Measurements from ENCODE around the gene MEIKIN.
"Not testable (repeated sequence)": the region's sequence is repeated elsewhere in the genome, so short reads cannot be mapped to it uniquely, and the experiment has no call there.

The MEIKIN gene

GRCh38 chr5:131926168-131926567, 19.3 kb downstream of the MEIKIN start:
- H3K4me3 ChIP-seq (ENCODE audit: low read depth, low read length) = no peak overlapping the region
- DNase-seq (ENCODE audit: low read depth) = no peak
- no peak for TF ChIP-seq CTCF (IDR thresholded peaks at IDR 0.05; ENCODE audit: control insufficient read depth, extremely low read depth, insufficient read depth)

- no peak for TF ChIP-seq CTCF (IDR thresholded peaks at IDR 0.05; ENCODE audit: control insufficient read depth, extremely low read depth, insufficient read depth)
- no peak overlapping the region for H3K4me3 ChIP-seq (ENCODE audit: low read depth, low read length)
- DNase-seq (ENCODE audit: low read depth) = no peak
These were observed 29.0 kb downstream of the MEIKIN start for GRCh38 chr5:131916481-131916880.

- no peak overlapping the region for H3K4me3 ChIP-seq (ENCODE audit: low read depth, low read length)
- TF ChIP-seq CTCF (IDR thresholded peaks at IDR 0.05; ENCODE audit: control insufficient read depth, extremely low read depth, insufficient read depth) = no peak
- no peak for DNase-seq (ENCODE audit: low read depth)
These were observed 31.0 kb downstream of the MEIKIN start for GRCh38 chr5:131914472-131914871.

DNA sequence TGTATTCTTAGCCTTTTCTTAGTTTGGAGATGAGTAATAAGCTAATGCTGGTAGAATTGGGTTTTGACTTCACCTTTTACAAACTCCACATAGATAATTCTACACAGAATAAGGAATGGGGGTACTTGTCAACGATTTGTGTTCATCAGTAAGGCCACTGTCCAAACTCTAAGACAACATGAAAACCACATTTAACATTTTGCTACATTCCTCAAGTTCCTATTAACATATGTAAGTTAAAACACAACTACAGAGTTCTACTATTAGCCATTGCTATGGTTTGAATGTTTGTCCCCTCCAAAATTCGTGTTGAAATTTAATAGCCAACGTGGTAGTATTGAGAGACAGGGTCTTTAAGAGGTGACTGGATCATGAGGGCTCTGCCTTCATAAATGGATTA, 31.9 kb downstream of the MEIKIN start:
- no peak overlapping the region for H3K4me3 ChIP-seq (ENCODE audit: low read depth, low read length)
- TF ChIP-seq CTCF (IDR thresholded peaks at IDR 0.05; ENCODE audit: control insufficient read depth, extremely low read depth, insufficient read depth) = no peak
- no peak for DNase-seq (ENCODE audit: low read depth)

DNA sequence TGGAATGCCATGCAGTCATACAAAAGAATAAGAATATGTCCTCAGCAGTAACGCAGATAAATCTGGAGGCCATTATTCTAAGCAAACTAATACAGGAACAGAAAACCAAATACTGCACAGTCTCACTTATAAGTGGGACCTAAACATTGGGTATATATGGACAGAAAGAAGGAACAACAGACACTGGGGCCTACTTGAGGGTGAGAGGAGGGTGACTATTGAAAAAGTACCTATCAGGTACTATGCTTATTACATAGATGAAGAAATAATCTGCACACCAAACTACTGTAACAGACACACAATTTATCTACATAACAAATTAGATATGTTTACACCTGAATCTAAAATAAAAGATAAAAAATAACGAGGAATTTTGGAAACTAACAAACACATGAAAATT, 38.8 kb downstream of the MEIKIN start:
- no peak overlapping the region for H3K4me3 ChIP-seq (ENCODE audit: low read depth, low read length)
- no peak for TF ChIP-seq CTCF (IDR thresholded peaks at IDR 0.05; ENCODE audit: control insufficient read depth, extremely low read depth, insufficient read depth)

GRCh38 chr5:131902266-131902665, 43.2 kb downstream of the MEIKIN start:
- not testable (repeated sequence) for H3K4me3 ChIP-seq (ENCODE audit: low read depth, low read length); DNase-seq (ENCODE audit: low read depth)

More for the DNA sequence above, 38.8 kb downstream of the MEIKIN start:
- DNase-seq (ENCODE audit: low read depth) = no peak

DNA sequence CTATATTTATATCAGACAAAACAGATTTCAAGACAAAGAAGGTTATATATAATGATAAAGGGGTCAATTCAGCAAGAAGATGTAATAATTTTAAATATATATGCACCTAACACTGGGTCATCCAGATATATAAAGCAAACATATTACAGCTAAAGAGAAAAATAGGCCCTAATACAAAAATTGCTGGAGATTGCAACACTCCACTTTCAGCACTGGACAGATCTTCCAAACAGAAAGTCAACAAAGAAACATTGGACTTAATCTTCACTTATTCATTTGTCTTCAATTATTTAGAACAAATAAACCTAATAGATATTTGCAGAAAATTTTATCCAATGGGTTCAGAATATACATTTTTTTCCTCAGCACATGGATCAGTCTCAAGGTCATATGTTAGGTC, 45.8 kb downstream of the MEIKIN start:
- no peak for DNase-seq (ENCODE audit: low read depth)
- TF ChIP-seq CTCF (IDR thresholded peaks at IDR 0.05; ENCODE audit: control insufficient read depth, extremely low read depth, insufficient read depth) = no peak

GRCh38 chr5:131883984-131884383, 61.5 kb downstream of the MEIKIN start:
- no peak for TF ChIP-seq CTCF (IDR thresholded peaks at IDR 0.05; ENCODE audit: control insufficient read depth, extremely low read depth, insufficient read depth)
- H3K4me3 ChIP-seq (ENCODE audit: low read depth, low read length) = no peak overlapping the region
- DNase-seq (ENCODE audit: low read depth) = no peak

More for the DNA sequence above, 45.8 kb downstream of the MEIKIN start:
- H3K4me3 ChIP-seq (ENCODE audit: low read depth, low read length) = no peak overlapping the region
